HepG2 (cell line): ENCODE measurements around the gene ZNF48. TPM values are rescaled to one million over a fixed set of nuclear protein-coding genes. Genes with fewer than 3 reads are reported as not detected.

Experiments used
- AGO1 ChIP-seq: fragments of 200-400 bp; formaldehyde crosslinking; IDR thresholded peaks from 2 replicates; pipeline ENCODE4 v1.6.1; 2017; ENCODE audit warnings: mild to moderate bottlenecking, low read depth, low read length, moderate library complexity; ENCODE audit not compliant: poor library complexity, severe bottlenecking
- ASH2L ChIP-seq: fragments of 300-600, 200-600 bp; sonication (generic); IDR thresholded peaks from 2 replicates; pipeline ENCODE4 v1.7.0; 2017; ENCODE audit warnings: low read depth, mild to moderate bottlenecking, moderate library complexity, mixed read lengths, low read length; ENCODE audit not compliant: insufficient read length
- BCL3 ChIP-seq: sonication (generic); formaldehyde crosslinking; IDR thresholded peaks from 2 replicates; pipeline ENCODE4 v1.5.1; 2020; ENCODE audit warnings: mild to moderate bottlenecking, missing genetic modification reagents, moderate library complexity
- BRD4 ChIP-seq: sonication (generic); formaldehyde crosslinking; IDR thresholded peaks from 2 replicates; pipeline ENCODE4 v1.4.0; 2020; ENCODE audit warnings: missing genetic modification reagents
- CEBPB ChIP-seq: IDR thresholded peaks from 2 replicates; pipeline ENCODE4 v1.6.1; 2011; ENCODE audit warnings: low read depth, low read length, improper control_type of control experiment, borderline replicate concordance
- HNRNPH1 ChIP-seq: fragments of 200-400 bp; formaldehyde crosslinking; optimal IDR thresholded peaks from 2 replicates; pipeline ENCODE3; 2017; ENCODE audit warnings: mild to moderate bottlenecking, low read depth, low read length
- JDP2 ChIP-seq: sonication (generic); formaldehyde crosslinking; IDR thresholded peaks from 2 replicates; pipeline ENCODE4 v1.8.1; 2022; ENCODE audit warnings: missing genetic modification reagents, borderline replicate concordance
- MLLT10 ChIP-seq: sonication (generic); formaldehyde crosslinking; IDR thresholded peaks from 2 replicates; pipeline ENCODE4 v1.4.0; 2020; ENCODE audit warnings: missing genetic modification reagents
- ONECUT2 ChIP-seq: sonication (generic); formaldehyde crosslinking; IDR thresholded peaks from 2 replicates; pipeline ENCODE4 v1.4.0; 2020; ENCODE audit warnings: missing genetic modification reagents
- PLSCR1 ChIP-seq: sonication (generic); formaldehyde crosslinking; IDR thresholded peaks from 2 replicates; pipeline ENCODE4 v1.5.0; 2020; ENCODE audit warnings: missing genetic modification reagents, mild to moderate bottlenecking, borderline replicate concordance
- RBFOX2 ChIP-seq: fragments of 200-400 bp; formaldehyde crosslinking; IDR thresholded peaks from 2 replicates; pipeline ENCODE4 v1.6.1; 2017; ENCODE audit warnings: low read depth, mild to moderate bottlenecking, low read length
- SMARCC2 ChIP-seq: fragments of 450-650 bp; IDR thresholded peaks from 2 replicates; pipeline ENCODE4 v1.6.1; 2017; ENCODE audit warnings: antibody characterized with exemption, mild to moderate bottlenecking
- SRF ChIP-seq: IDR thresholded peaks from 2 replicates; pipeline ENCODE4 v1.6.1; 2011; ENCODE audit warnings: mild to moderate bottlenecking, low read depth, low read length, moderate library complexity
- SRY ChIP-seq: sonication (generic); formaldehyde crosslinking; IDR thresholded peaks from 2 replicates; pipeline ENCODE4 v1.8.0; 2022; ENCODE audit warnings: mild to moderate bottlenecking, missing genetic modification reagents
- TMF1 ChIP-seq: sonication (generic); formaldehyde crosslinking; IDR thresholded peaks from 2 replicates; pipeline ENCODE4 v1.8.1; 2022; ENCODE audit warnings: low read depth, missing genetic modification reagents
- TP53 ChIP-seq: sonication (generic); formaldehyde crosslinking; conservative IDR thresholded peaks from 2 replicates; pipeline ENCODE4 v1.4.0; 2020; ENCODE audit warnings: missing genetic modification reagents
- UBTF ChIP-seq: sonication (generic); formaldehyde crosslinking; IDR thresholded peaks from 2 replicates; pipeline ENCODE4 v1.4.0; 2020; ENCODE audit warnings: mild to moderate bottlenecking, missing genetic modification reagents
- YEATS2 ChIP-seq: sonication (generic); formaldehyde crosslinking; IDR thresholded peaks from 2 replicates; pipeline ENCODE4 v1.4.0; 2020; ENCODE audit warnings: missing genetic modification reagents, borderline replicate concordance
- ZNF441 ChIP-seq: sonication (generic); formaldehyde crosslinking; IDR thresholded peaks from 2 replicates; pipeline ENCODE4 v1.7.0; 2021; ENCODE audit warnings: missing genetic modification reagents, borderline replicate concordance
- ZNF615 ChIP-seq: sonication (generic); formaldehyde crosslinking; IDR thresholded peaks from 2 replicates; pipeline ENCODE4 v1.5.0; 2020; ENCODE audit warnings: mild to moderate bottlenecking, missing genetic modification reagents, borderline replicate concordance
- ZNF644 ChIP-seq: IDR thresholded peaks from 2 replicates; pipeline ENCODE4 v1.6.1; 2016; ENCODE audit warnings: low read depth
- ZUFSP ChIP-seq: sonication (generic); formaldehyde crosslinking; IDR thresholded peaks from 2 replicates; pipeline ENCODE4 v1.9.0; 2021; ENCODE audit warnings: missing genetic modification reagents, mild to moderate bottlenecking, borderline replicate concordance
- polyA plus RNA-seq, 8 experiments: library from polyadenylated mRNA; depleted of rRNA in 3 of 8; stranded (reverse) in 7 of 8; unstranded in 1 of 8; fragments of >200 nt; fragmentation: Illumina TruSeq in 4 of 8; extraction: Trizol in 4 of 8; gene quantifications; 2 replicates each; pipeline versions ENCODE4 v1.2.1 to v1.2.3, GENCODE V29; 2011 to 2016; ENCODE audit warnings: low read depth in 4 of 8, missing spikeins in 1 of 8, mixed read lengths in 1 of 8; ENCODE audit not compliant: insufficient read depth in 1 of 8
- total RNA-seq, 5 experiments: library from RNA; depleted of rRNA; stranded (reverse); fragments of >200 nt; fragmentation: Illumina TruSeq; extraction: Trizol; gene quantifications; 2 replicates each; pipeline ENCODE4 v1.2.3, GENCODE V29; 2016; ENCODE audit warnings: low read depth in 1 of 5

Gene ZNF48
- total and polyA plus RNA-seq, 2 of the 13 experiments (the other 11 are each of a cell fraction or from before 2014, with no cell fraction given) = 9.9 to 12.3 TPM

GRCh38 chr16:30354423-30355143 lies 40.6 kb upstream of the ZNF48 start (continued):
- no peak for TF ChIP-seq ZUFSP (CRISPR knock-in tag)
- no peak for TF ChIP-seq PLSCR1 (CRISPR knock-in tag)
- peak; percentile 85; the same call in 1 of the 2 replicates for TF ChIP-seq RBFOX2
- TF ChIP-seq UBTF = peak; percentile 40; the same call in 1 of the 2 replicates
- TF ChIP-seq CEBPB = no peak
- no peak for TF ChIP-seq SRF
- TF ChIP-seq ZNF615 (CRISPR knock-in tag) = 0 out of 2 replicates have a peak, but pooled peaks have one; percentile 34
- no peak for TF ChIP-seq TP53 (CRISPR knock-in tag)
- no peak; the same call in 1 of the 2 replicates for TF ChIP-seq BRD4 (CRISPR knock-in tag)
- TF ChIP-seq JDP2 = no peak
- peak; percentile 58 for TF ChIP-seq HNRNPH1
- no peak for TF ChIP-seq BCL3 (CRISPR knock-in tag)
- TF ChIP-seq SMARCC2 = no peak
- TF ChIP-seq SRY (CRISPR knock-in tag) = peak; percentile 71
- no peak for TF ChIP-seq ZNF644 (CRISPR knock-in tag)
- 0 out of 2 replicates have a peak, but pooled peaks have one; percentile 8 for TF ChIP-seq ONECUT2 (CRISPR knock-in tag)
- TF ChIP-seq ZNF441 = no peak
- TF ChIP-seq TMF1 (CRISPR knock-in tag) = 0 out of 2 replicates have a peak, but pooled peaks have one; percentile 65
- no peak for TF ChIP-seq ASH2L
- peak; percentile 99 for TF ChIP-seq AGO1
- no peak for TF ChIP-seq YEATS2 (CRISPR knock-in tag)
- TF ChIP-seq MLLT10 = no peak
